MM.1S (cell line): ENCODE data around the gene FER.

ENCODE experiments used
- DNase-seq: peaks from one replicate; pipeline ENCODE4 v3.0.0-alpha.2; 2015
- H2AFZ ChIP-seq: fragments of 300-600 bp; sonication (generic); 2 replicates; pipeline ENCODE4 v1.6.0; 2016; ENCODE audit warnings: antibody characterized with exemption, low read length
- H3F3A ChIP-seq: fragments of 300-600 bp; sonication (generic); 2 replicates; pipeline ENCODE4 v1.6.1; 2016; ENCODE audit warnings: mild to moderate bottlenecking, antibody characterized with exemption, low read length, moderate library complexity, mixed read lengths; ENCODE audit not compliant: insufficient read depth
- H3K27ac ChIP-seq: fragments of 300-600 bp; sonication (generic); 2 replicates; pipeline ENCODE4 v1.5.1; 2016; ENCODE audit warnings: mild to moderate bottlenecking, low read length
- H3K27me3 ChIP-seq: fragments of 300-600 bp; sonication (generic); replicated peaks from 2 replicates; pipeline ENCODE4 v1.6.0; 2016; ENCODE audit warnings: low read length; ENCODE audit not compliant: insufficient read depth
- H3K36me3 ChIP-seq: fragments of 300-600 bp; sonication (generic); replicated peaks from 2 replicates; pipeline ENCODE4 v1.6.1; 2016; ENCODE audit warnings: mild to moderate bottlenecking, low read length, mixed read lengths; ENCODE audit not compliant: insufficient read depth
- H3K4me1 ChIP-seq: fragments of 300-600 bp; sonication (generic); 2 replicates; pipeline ENCODE4 v1.6.1; 2016; ENCODE audit warnings: low read length, mixed read lengths
- H3K4me2 ChIP-seq: fragments of 300-600 bp; sonication (generic); 2 replicates; pipeline ENCODE4 v1.6.0; 2016; ENCODE audit warnings: low read depth, low read length
- H3K4me3 ChIP-seq: fragments of 300-600 bp; sonication (generic); 2 replicates; pipeline ENCODE4 v1.5.1; 2016; ENCODE audit warnings: low read length, mixed read lengths
- H3K79me2 ChIP-seq: fragments of 300-600 bp; sonication (generic); 2 replicates; pipeline ENCODE4 v1.6.1; 2016; ENCODE audit warnings: mixed run types, low read length, mixed read lengths
- H3K9ac ChIP-seq: fragments of 300-600 bp; sonication (generic); 2 replicates; pipeline ENCODE4 v1.6.1; 2016; ENCODE audit warnings: low read length, mixed read lengths
- H3K9me2 ChIP-seq: fragments of 300-600 bp; sonication (generic); replicated peaks from 2 replicates; pipeline ENCODE4 v1.6.1; 2016; ENCODE audit warnings: mild to moderate bottlenecking, low read length, mixed read lengths; ENCODE audit not compliant: insufficient read depth
- H3K9me3 ChIP-seq: fragments of 300-600 bp; sonication (generic); replicated peaks from 2 replicates; pipeline ENCODE4 v1.6.1; 2016; ENCODE audit warnings: mild to moderate bottlenecking, low read length, mixed read lengths; ENCODE audit not compliant: insufficient read depth
- H4K20me1 ChIP-seq: fragments of 300-600 bp; sonication (generic); 2 replicates; pipeline ENCODE4 v1.6.1; 2016; ENCODE audit warnings: mild to moderate bottlenecking, low read length, moderate library complexity, mixed read lengths; ENCODE audit not compliant: insufficient read depth
- EZH2 ChIP-seq: fragments of 300-600 bp; sonication (generic); optimal IDR thresholded peaks from 2 replicates; pipeline ENCODE3; 2017; ENCODE audit warnings: low read depth, mild to moderate bottlenecking, antibody characterized with exemption, low read length, mixed read lengths
- EZH2phosphoT487 ChIP-seq: fragments of 300-600 bp; sonication (generic); IDR thresholded peaks from 2 replicates; pipeline ENCODE4 v1.6.1; 2018; ENCODE audit warnings: antibody characterized with exemption, low read length
- TF ChIP-seq, protein P1 (sequence below): fragments of 300-600 bp; sonication (generic); IDR thresholded peaks from 2 replicates; pipeline ENCODE4 v1.5.1; 2016; ENCODE audit warnings: antibody characterized with exemption, low read length, mixed read lengths

The FER gene

DNA sequence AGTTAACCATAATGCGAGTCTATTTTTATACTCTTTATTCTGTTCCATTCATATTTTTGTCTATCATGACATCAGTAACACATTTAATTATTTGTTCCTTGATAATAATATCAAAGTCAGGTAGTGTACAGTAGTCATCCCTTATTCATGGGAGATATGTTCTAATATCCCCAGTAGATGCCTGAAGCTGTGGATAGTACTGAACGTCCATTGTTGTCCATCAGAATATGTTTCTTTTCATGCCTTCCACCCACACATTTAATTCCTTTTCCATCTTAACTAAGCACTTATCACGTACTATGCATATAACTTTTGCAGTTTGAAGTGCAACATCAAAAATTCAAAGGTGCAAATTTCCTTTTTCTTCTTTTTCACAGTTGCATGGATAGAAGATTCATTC lies 53.6 kb downstream of the FER start:
- Histone ChIP-seq H4K20me1 (no peaks in the 10 kb centered on the region), H3K27ac (no peak overlapping the region), H3K9ac (no peak overlapping the region), H2AFZ (no peak overlapping the region), H3F3A (no peaks in the 10 kb centered on the region), H3K9me3 (no peaks in the 10 kb centered on the region; the same call in 1 of the 2 replicates), H3K4me3 (no peak overlapping the region), H3K27me3 (no peaks in the 10 kb centered on the region), H3K9me2 (no peaks in the 10 kb centered on the region), H3K4me1 (no peaks in the 10 kb centered on the region), H3K36me3 (no peaks in the 10 kb centered on the region), H3K79me2 (no peaks in the 10 kb centered on the region), H3K4me2 (no peak overlapping the region)
- no peak for DNase-seq
- TF ChIP-seq EZH2 (no peak), EZH2phosphoT487 (no peak)
- TF ChIP-seq, protein P1, sequence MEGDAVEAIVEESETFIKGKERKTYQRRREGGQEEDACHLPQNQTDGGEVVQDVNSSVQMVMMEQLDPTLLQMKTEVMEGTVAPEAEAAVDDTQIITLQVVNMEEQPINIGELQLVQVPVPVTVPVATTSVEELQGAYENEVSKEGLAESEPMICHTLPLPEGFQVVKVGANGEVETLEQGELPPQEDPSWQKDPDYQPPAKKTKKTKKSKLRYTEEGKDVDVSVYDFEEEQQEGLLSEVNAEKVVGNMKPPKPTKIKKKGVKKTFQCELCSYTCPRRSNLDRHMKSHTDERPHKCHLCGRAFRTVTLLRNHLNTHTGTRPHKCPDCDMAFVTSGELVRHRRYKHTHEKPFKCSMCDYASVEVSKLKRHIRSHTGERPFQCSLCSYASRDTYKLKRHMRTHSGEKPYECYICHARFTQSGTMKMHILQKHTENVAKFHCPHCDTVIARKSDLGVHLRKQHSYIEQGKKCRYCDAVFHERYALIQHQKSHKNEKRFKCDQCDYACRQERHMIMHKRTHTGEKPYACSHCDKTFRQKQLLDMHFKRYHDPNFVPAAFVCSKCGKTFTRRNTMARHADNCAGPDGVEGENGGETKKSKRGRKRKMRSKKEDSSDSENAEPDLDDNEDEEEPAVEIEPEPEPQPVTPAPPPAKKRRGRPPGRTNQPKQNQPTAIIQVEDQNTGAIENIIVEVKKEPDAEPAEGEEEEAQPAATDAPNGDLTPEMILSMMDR = no peak

DNA sequence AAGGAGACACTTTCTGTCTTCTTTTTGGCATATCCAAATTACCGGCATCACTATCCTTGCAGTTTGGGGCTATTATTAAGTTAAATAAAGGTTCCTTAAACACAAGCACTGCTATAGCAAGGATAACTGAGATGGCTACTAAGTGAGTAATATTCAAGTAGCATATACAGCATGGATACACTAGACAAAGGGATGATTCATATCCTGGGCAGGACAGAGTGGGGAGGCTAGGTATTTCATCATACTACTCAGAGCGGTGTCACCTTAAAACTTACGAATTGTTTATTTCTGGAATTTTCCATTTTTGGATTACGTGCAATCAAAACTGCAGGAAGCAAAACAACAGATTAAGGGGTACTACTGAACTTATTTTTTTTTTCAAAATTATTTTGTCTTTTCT lies 54.1 kb downstream of the FER start:
- H3K9ac ChIP-seq = no peak overlapping the region
- no peaks in the 10 kb centered on the region for H3K9me2 ChIP-seq
- no peaks in the 10 kb centered on the region; the same call in 1 of the 2 replicates for H3K9me3 ChIP-seq
- no peak overlapping the region for H3K4me2 ChIP-seq
- TF ChIP-seq EZH2 = no peak
- no peaks in the 10 kb centered on the region for H3F3A ChIP-seq
- no peaks in the 10 kb centered on the region for H3K36me3 ChIP-seq
- H2AFZ ChIP-seq = no peak overlapping the region
- H3K4me1 ChIP-seq = no peaks in the 10 kb centered on the region
- H3K27me3 ChIP-seq = no peaks in the 10 kb centered on the region
- no peak overlapping the region for H3K27ac ChIP-seq
- no peaks in the 10 kb centered on the region for H3K79me2 ChIP-seq
- DNase-seq = no peak
- H3K4me3 ChIP-seq = no peak overlapping the region
- H4K20me1 ChIP-seq = no peaks in the 10 kb centered on the region

DNA sequence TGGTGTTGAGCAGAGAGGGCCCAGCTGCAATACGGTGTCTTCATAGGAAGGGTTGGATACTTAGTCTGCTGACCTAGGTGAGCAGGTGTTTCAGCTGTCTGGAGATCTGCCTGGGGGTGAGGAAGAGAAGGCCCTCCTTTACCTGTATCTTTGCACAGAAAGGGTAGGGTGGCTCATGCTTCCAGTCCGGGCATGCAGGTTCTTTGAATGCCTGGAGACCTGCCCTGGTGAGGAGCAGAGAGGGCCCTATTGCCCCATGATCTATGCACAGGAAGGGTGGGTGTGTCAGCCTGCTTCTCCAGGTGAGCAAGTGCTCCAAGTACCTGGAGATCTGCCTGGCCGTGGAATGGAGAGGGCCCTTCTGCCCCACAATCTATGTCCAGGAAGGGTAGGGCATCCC lies 63.0 kb downstream of the FER start:
- Histone ChIP-seq H3K79me2 (no peaks in the 10 kb centered on the region), H3K4me1 (no peaks in the 10 kb centered on the region), H2AFZ (no peak overlapping the region), H4K20me1 (no peaks in the 10 kb centered on the region), H3K9me2 (no peaks in the 10 kb centered on the region), H3K9me3 (no peaks in the 10 kb centered on the region), H3F3A (no peaks in the 10 kb centered on the region), H3K27ac (no peak overlapping the region), H3K9ac (no peak overlapping the region), H3K27me3 (no peaks in the 10 kb centered on the region), H3K4me3 (no peak overlapping the region), H3K36me3 (no peaks in the 10 kb centered on the region), H3K4me2 (no peak overlapping the region)
- TF ChIP-seq EZH2 (no peak), EZH2phosphoT487 (no peak)
- TF ChIP-seq, protein P1 = no peak
- no peak for DNase-seq

DNA sequence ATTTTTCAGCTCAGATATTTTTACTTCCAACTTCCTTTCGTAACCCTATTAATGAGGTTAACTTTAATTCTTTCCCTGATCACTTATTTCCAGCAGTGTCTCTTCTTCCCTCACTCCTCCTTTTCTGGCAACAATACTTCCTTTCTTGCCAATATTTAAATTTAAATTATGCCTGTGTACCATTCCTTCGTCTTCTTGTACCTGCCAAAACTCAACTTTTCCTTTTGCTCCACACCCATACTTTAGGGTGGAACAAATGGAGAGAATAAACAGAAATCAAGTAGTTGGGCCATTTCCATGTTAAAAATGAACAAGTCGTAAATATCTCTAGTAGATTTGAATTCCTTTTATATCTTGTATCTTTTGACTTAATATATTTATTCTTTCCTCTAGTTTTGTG lies 66.0 kb downstream of the FER start:
- no peaks in the 10 kb centered on the region for H3K9me3 ChIP-seq
- H3K4me2 ChIP-seq = no peak overlapping the region
- H3K9me2 ChIP-seq = no peaks in the 10 kb centered on the region
- DNase-seq = no peak
- H3K79me2 ChIP-seq = no peaks in the 10 kb centered on the region
- H3K27ac ChIP-seq = no peak overlapping the region
- no peaks in the 10 kb centered on the region for H4K20me1 ChIP-seq
- no peak overlapping the region for H3K9ac ChIP-seq
- no peaks in the 10 kb centered on the region for H3F3A ChIP-seq
- no peak overlapping the region for H3K4me3 ChIP-seq
- H3K36me3 ChIP-seq = no peaks in the 10 kb centered on the region
- TF ChIP-seq, protein P1 = no peak
- TF ChIP-seq EZH2phosphoT487 = no peak
- no peak for TF ChIP-seq EZH2
- H3K4me1 ChIP-seq = peaks cover under 1% of the 10 kb centered on the region; the same call in 1 of the 2 replicates
- no peak overlapping the region for H2AFZ ChIP-seq
- H3K27me3 ChIP-seq = no peaks in the 10 kb centered on the region
